GM18519 (cell line): ENCODE data around the gene OLA1.

ENCODE experiments used
- ATAC-seq: cut with Tn5 transposase; IDR thresholded peaks from one replicate; pipeline ENCODE4 v1.9.1; 2021; ENCODE audit warnings: mild to moderate bottlenecking, moderate library complexity; ENCODE audit not compliant: unreplicated experiment, low FRiP score

OLA1 gene

GRCh38 chr2:174227748-174228147, 20.6 kb downstream of the OLA1 start:
- ATAC-seq, result no peak

- ATAC-seq, result no peak
Measured at GRCh38 chr2:174224665-174225288, 23.6 kb downstream of the OLA1 start.

GRCh38 chr2:174224125-174224524, 24.2 kb downstream of the OLA1 start:
- ATAC-seq, result no peak

GRCh38 chr2:174223388-174223787, 24.9 kb downstream of the OLA1 start:
- no peak for ATAC-seq

- no peak for ATAC-seq
Measured at GRCh38 chr2:174222154-174222553, 26.2 kb downstream of the OLA1 start.

- ATAC-seq, result no peak
Measured at GRCh38 chr2:174219321-174219720, 29.0 kb downstream of the OLA1 start.

- ATAC-seq, result no peak
Measured at GRCh38 chr2:174218773-174219172, 29.6 kb downstream of the OLA1 start.

GRCh38 chr2:174217869-174218268, 30.5 kb downstream of the OLA1 start:
- ATAC-seq, result no peak

- no peak for ATAC-seq
Measured at GRCh38 chr2:174211954-174212353, 36.4 kb downstream of the OLA1 start.

GRCh38 chr2:174210862-174211261, 37.5 kb downstream of the OLA1 start:
- no peak for ATAC-seq

- ATAC-seq, result no peak
Measured at GRCh38 chr2:174209325-174209724, 39.0 kb downstream of the OLA1 start.

GRCh38 chr2:174208026-174208425, 40.3 kb downstream of the OLA1 start:
- ATAC-seq, result no peak

- no peak for ATAC-seq
Measured at GRCh38 chr2:174205562-174205961, 42.8 kb downstream of the OLA1 start.

GRCh38 chr2:174202188-174202587, 46.1 kb downstream of the OLA1 start:
- no peak for ATAC-seq

- ATAC-seq, result no peak
Measured at GRCh38 chr2:174198846-174199564, 49.3 kb downstream of the OLA1 start.

- no peak for ATAC-seq
Measured at GRCh38 chr2:174195253-174195652, 53.1 kb downstream of the OLA1 start.

GRCh38 chr2:174193737-174194136, 54.6 kb downstream of the OLA1 start:
- ATAC-seq, result no peak

GRCh38 chr2:174192664-174193063, 55.7 kb downstream of the OLA1 start:
- ATAC-seq, result no peak

- ATAC-seq, result no peak
Measured at GRCh38 chr2:174191342-174192074, 56.8 kb downstream of the OLA1 start.

- no peak for ATAC-seq
Measured at GRCh38 chr2:174184915-174185314, 63.4 kb downstream of the OLA1 start.

- no peak for ATAC-seq
Measured at GRCh38 chr2:174184504-174184903, 63.8 kb downstream of the OLA1 start.

GRCh38 chr2:174183076-174183475, 65.3 kb downstream of the OLA1 start:
- no peak for ATAC-seq
